Stimulated activated effector memory CD8-positive, alpha-beta T cell treated with anti-CD3 and anti-CD28 coated beads, Interleukin-12 subunit alpha, Interleukin-12 subunit beta, amount 100 ng/mL, for 72 hours (primary cell): ENCODE results near the gene PTPRC.
A peak's percentile ranks its signal among the peaks of the same experiment; 100 is the strongest.

ENCODE experiments used
- ATAC-seq: fragments of 150-1000 bp; cut with Tn5 transposase; 2 replicates; pipeline ENCODE4 v1.10.0; 2021
- DNase-seq, 2 donors: peaks; one replicate each; pipeline ENCODE4 v3.0.0; 2021 to 2022; ENCODE audit warnings: low spot score in 2 of 2
- H3K27ac Mint-ChIP-seq: one replicate; pipeline ENCODE4 v1.8.0; 2022; ENCODE audit warnings: mild to moderate bottlenecking, mixed read lengths
- H3K36me3 Mint-ChIP-seq: one replicate; pipeline ENCODE4 v1.8.0; 2022; ENCODE audit warnings: mild to moderate bottlenecking, mixed read lengths
- H3K4me1 Mint-ChIP-seq: one replicate; pipeline ENCODE4 v1.8.0; 2022; ENCODE audit warnings: mixed read lengths
- H3K4me3 Mint-ChIP-seq: one replicate; pipeline ENCODE4 v1.8.0; 2022; ENCODE audit warnings: mild to moderate bottlenecking, mixed read lengths
- H3K9me3 Mint-ChIP-seq: one replicate; pipeline ENCODE4 v1.8.0; 2022; ENCODE audit warnings: mixed read lengths

PTPRC gene

DNA sequence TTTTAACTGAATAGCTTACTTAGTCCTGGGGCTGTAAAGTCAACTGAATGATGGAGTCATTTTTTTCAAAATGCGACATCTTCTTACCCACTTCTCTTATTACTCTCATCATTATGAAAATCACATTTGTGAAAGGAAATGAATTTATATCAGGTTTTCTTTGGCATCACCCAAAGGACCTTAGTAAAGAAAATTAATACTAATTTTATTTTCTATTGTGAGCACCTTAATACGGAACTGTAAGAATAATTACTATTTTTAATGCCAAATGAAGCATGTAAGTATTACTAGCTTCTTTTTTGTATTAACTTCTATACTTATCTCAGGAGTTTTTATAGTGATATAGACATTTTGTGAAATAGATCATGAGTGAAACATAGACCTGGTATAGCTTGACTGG lies 30.9 kb downstream of the PTPRC start:
- peak overlapping the region; percentile 98 for H3K27ac Mint-ChIP-seq
- no peak for DNase-seq
- H3K9me3 Mint-ChIP-seq: no peaks in the 10 kb centered on the region
- ATAC-seq: no peak
- H3K36me3 Mint-ChIP-seq: peaks cover 93% of the 10 kb centered on the region
- peaks cover 74% of the 10 kb centered on the region for H3K4me1 Mint-ChIP-seq
- H3K4me3 Mint-ChIP-seq: peak overlapping the region; percentile 71

DNA sequence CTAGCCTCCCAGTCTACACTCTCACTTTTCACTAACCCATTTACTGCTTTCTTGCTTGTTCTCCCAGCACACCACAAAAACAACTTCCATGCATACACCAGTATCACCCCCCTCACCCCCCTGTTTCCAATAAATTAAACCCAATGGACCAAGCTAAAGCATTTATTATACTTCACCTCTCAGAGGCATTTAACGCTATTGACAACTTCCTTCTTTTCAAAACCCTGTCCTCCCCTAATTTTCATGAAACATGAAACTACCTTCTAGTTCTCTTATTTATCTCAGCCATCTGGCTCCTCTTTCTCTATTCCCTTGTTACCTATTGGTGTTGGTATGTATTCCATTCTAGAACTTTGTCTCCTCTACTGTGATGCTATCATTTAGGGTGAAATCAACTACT lies 32.3 kb downstream of the PTPRC start:
- peaks cover 93% of the 10 kb centered on the region for H3K36me3 Mint-ChIP-seq
- H3K27ac Mint-ChIP-seq: peak overlapping the region; percentile 49
- ATAC-seq: no peak
- peaks cover 78% of the 10 kb centered on the region for H3K4me1 Mint-ChIP-seq
- DNase-seq: no peak
- H3K4me3 Mint-ChIP-seq: peak overlapping the region; percentile 18
- no peaks in the 10 kb centered on the region for H3K9me3 Mint-ChIP-seq

DNA sequence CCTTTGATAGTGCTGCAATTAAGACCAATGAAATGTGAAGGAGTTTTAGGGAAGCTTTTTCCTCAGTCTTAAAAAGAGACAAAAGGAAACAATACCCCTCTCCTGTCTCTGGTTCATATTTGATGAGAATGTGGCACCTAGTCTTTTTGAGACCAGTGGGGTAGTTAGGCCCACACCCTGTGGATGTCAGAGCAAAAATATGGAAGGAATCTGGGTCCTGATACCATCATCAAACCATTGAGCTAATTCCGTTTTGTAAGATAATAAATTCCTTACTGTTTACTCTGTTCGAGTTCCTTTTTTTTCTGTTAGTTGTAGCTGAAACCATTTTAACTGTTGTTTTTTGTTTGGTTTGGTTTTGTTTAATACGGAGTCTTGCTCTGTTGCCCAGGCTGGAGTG lies 33.3 kb downstream of the PTPRC start:
- peaks cover 81% of the 10 kb centered on the region for H3K4me1 Mint-ChIP-seq
- H3K27ac Mint-ChIP-seq: peak overlapping the region; percentile 49
- H3K9me3 Mint-ChIP-seq: no peaks in the 10 kb centered on the region
- ATAC-seq: no peak
- peaks cover 95% of the 10 kb centered on the region for H3K36me3 Mint-ChIP-seq
- no peak for DNase-seq
- peak overlapping the region; percentile 45 for H3K4me3 Mint-ChIP-seq

DNA sequence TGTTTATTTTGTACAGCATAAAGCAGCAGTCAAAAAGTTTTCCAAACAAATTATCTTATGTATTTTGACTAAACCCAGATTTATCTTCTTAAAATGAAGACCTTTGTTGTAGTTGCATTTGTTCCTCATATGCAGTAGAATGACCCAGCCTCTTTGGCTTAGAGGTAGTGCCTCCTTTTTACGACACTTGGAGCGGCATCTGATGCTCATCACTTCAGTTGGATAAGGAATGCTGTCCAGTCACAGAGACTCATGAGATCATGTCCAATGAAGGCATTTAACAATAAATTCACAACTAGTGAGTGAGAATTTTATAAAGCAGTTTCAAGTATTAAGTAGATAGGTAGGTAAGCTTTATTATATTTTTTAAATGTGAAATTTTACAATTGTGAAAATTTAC lies 35.2 kb downstream of the PTPRC start:
- no peak for ATAC-seq
- H3K4me1 Mint-ChIP-seq: peaks cover 80% of the 10 kb centered on the region
- DNase-seq: no peak
- peak overlapping the region; percentile 49 for H3K27ac Mint-ChIP-seq
- H3K4me3 Mint-ChIP-seq: peak overlapping the region; percentile 45
- no peaks in the 10 kb centered on the region for H3K9me3 Mint-ChIP-seq
- H3K36me3 Mint-ChIP-seq: peaks cover 98% of the 10 kb centered on the region

DNA sequence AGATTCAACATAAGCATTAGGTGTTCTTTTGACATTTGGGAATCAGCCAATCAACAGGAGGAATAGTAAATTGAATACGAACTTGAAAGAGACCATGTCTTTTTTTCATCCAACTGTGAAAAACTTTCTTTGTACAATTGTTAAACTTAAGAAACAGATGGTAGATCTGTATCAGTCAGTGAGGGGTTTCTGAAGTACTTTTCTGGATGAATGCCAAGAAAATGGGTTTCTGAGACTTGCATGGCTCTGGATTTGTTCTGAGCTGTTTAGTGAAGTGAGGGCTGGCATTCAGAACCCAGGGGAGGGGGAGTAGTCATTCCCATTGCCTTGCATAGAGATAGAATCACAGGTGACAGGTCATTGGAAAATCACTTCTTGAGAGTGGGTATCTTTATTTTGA lies 37.4 kb downstream of the PTPRC start:
- H3K36me3 Mint-ChIP-seq: peaks cover 98% of the 10 kb centered on the region
- no peak for ATAC-seq

DNA sequence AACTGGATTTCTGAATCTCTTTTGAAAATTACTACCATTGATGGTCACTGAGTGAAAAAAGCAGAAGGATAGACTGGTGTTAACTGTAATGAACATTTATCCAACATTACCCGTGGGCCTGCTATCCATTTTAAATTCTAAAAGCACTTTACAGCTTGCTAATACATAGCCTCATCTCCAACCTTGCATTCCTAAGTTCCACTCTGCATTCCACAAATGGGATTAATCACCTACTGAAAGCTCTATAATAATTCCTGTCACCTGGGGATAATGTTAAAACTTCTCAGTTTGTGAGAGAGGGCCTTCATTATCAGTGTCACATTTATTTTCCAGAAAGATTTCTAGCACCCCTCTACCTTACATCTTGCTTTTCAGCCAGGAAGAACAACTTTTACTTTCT lies 38.2 kb downstream of the PTPRC start:
- H3K36me3 Mint-ChIP-seq: peaks cover 98% of the 10 kb centered on the region
- peaks cover 82% of the 10 kb centered on the region for H3K4me1 Mint-ChIP-seq
- no peak for DNase-seq
- H3K27ac Mint-ChIP-seq: peak overlapping the region; percentile 89
- no peaks in the 10 kb centered on the region for H3K9me3 Mint-ChIP-seq
- peak overlapping the region; percentile 68 for H3K4me3 Mint-ChIP-seq
- ATAC-seq: no peak

More for the DNA sequence above, 37.4 kb downstream of the PTPRC start:
- Mint-ChIP-seq H3K27ac (peak overlapping the region; percentile 89), H3K9me3 (no peaks in the 10 kb centered on the region), H3K4me1 (peaks cover 87% of the 10 kb centered on the region), H3K4me3 (peak overlapping the region; percentile 68)
- no peak for DNase-seq

DNA sequence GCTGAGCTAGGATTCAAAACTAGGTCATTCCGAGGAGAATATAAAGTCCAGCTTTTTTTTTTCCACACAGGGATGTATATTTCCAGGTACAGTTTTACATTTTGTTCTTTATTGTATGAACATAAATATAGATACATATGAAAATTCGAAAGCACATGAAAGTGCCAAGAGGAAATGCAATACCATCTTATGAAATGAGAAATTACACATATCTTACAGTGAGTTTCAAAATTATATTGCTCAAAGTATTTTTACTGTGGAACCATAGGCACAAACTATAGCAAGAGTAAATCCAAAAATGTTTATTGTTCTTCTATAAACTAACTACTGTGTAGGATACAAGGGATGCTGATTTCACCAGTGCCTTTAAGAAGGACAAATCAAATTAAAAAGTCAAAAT lies 39.0 kb downstream of the PTPRC start:
- no peaks in the 10 kb centered on the region for H3K9me3 Mint-ChIP-seq
- peak overlapping the region; percentile 68 for H3K4me3 Mint-ChIP-seq
- ATAC-seq (no peak), DNase-seq (no peak)
- peaks cover 82% of the 10 kb centered on the region for H3K4me1 Mint-ChIP-seq
- peak overlapping the region; percentile 89 for H3K27ac Mint-ChIP-seq
- H3K36me3 Mint-ChIP-seq: peaks cover 98% of the 10 kb centered on the region

DNA sequence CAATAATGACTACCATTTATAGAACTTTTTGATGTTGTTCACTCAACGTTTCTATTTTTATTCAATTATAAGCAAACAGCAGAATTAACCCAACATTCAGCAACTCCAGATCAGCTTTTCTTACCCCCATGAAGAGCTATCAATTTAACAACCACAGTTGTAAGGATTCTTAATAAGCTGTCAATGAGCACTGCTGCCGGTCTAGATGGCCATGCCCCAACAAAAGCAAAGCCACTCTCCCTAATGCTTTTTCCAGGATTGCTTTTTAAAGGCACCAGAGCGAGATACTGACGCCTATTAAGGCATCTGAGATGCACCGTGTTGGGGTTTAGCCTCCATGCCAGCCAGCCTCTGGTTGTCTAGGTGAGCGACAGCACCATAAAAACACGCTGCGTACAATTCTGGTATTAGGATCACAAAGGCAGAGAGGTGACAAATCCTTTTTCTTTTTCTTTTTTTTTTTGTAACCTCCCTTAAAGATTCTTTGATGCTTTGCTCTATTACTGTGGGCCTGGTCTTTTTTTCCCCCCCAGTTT lies 39.5 kb downstream of the PTPRC start:
- Mint-ChIP-seq H3K9me3 (no peaks in the 10 kb centered on the region), H3K4me1 (peaks cover 81% of the 10 kb centered on the region), H3K4me3 (peak overlapping the region; percentile 68), H3K27ac (peak overlapping the region; percentile 89), H3K36me3 (peaks cover 98% of the 10 kb centered on the region)
- ATAC-seq (no peak), DNase-seq (no peak)

DNA sequence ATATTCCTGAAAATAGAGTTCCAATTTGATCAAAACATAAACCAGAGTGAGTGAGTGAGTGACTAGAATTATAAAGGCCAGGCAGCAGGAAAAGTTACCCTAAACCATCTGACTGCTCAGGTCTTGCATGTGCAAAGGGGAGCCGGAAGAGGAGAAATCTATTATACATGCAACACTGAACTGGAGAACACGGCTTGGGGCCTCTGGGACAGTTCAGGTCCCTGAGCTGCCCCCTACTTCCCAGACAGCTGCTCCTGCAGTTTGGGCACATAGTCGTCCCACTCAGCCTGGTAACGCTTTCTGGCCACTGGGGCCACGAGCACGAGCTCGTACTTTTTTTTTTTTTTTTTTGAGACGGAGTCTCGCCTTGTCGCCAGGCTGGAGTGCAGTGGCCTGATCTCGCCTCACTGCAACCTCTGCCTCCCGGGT lies 40.1 kb downstream of the PTPRC start:
- H3K4me1 Mint-ChIP-seq: peaks cover 82% of the 10 kb centered on the region
- ATAC-seq (peak; percentile 4), DNase-seq (peak in 1 of 2 donors; percentile 75)
- H3K4me3 Mint-ChIP-seq: peak overlapping the region; percentile 68
- H3K27ac Mint-ChIP-seq: peak overlapping the region; percentile 89
- H3K9me3 Mint-ChIP-seq: no peaks in the 10 kb centered on the region
- peaks cover 96% of the 10 kb centered on the region for H3K36me3 Mint-ChIP-seq

DNA sequence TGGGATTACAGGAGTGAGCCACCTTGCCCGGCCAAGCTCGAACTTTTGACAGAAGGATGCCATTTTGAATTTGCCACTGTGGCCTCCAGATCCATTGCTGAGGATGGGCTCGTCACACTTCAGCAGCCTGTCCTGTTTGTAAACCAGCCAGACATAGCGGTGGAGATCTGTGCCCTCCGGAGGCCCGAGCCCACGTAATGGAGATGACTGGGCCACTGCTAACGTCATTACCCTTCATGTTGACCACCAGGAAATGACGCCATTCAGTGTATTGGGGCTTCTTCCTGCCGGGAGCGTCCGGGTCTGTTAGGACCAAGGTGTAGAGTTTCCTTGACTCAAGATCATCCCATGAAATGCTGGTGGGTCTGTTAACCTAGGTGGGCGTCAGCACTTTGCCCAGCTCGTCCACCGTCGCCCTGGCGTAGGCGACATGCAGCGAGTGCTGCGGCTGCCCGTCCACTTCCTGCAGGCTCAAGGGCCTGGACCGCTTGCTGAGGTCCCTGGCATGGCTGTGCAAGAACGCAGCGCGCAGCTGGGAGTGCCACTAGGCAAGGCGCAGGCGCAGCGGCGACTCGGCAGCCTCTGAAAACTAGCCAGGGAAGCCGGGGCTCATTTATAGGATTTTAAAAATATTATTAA lies 40.8 kb downstream of the PTPRC start:
- H3K36me3 Mint-ChIP-seq: peaks cover 95% of the 10 kb centered on the region
- H3K9me3 Mint-ChIP-seq: no peaks in the 10 kb centered on the region
- H3K4me3 Mint-ChIP-seq: peak overlapping the region; percentile 68
- peaks cover 84% of the 10 kb centered on the region for H3K4me1 Mint-ChIP-seq
- H3K27ac Mint-ChIP-seq: peak overlapping the region; percentile 89
- ATAC-seq: peak; percentile 76
- DNase-seq: peak; percentile 49 to 87

DNA sequence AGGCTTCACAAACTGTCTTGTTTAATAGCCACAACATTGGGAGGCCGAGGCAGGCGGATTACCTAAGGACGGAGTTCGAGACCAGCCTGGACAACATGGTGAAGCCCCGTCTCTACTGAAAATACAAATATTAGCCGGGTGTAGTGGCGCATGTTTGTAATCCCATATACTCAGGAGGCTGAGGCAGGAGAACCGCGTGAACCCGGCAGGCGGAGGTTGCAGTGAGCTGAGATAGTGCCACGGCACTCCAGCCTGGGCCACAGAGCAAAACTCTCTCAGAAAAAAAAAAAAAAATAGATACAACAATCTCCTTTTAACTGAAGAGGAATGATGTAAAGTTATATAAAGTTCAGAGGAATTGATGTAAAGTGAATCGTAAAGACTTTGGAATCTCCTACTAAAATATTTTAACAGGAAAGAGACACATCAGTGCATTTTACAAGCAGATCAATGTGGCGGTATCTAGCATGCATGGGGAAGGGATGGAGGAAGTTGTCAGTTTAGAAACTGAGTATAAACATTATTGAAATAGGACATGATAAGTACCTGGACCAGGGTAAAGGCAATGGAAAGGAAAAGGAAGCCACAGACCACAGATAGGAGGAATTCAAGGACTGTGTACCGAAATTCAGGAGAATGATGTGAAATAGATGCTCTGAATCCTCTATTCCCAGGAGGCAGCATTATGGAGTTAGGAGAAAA lies 41.5 kb downstream of the PTPRC start:
- Mint-ChIP-seq H3K4me3 (peak overlapping the region; percentile 68), H3K36me3 (peaks cover 92% of the 10 kb centered on the region), H3K9me3 (no peaks in the 10 kb centered on the region), H3K27ac (peak overlapping the region; percentile 89), H3K4me1 (peaks cover 81% of the 10 kb centered on the region)
- ATAC-seq (no peak), DNase-seq (no peak)

DNA sequence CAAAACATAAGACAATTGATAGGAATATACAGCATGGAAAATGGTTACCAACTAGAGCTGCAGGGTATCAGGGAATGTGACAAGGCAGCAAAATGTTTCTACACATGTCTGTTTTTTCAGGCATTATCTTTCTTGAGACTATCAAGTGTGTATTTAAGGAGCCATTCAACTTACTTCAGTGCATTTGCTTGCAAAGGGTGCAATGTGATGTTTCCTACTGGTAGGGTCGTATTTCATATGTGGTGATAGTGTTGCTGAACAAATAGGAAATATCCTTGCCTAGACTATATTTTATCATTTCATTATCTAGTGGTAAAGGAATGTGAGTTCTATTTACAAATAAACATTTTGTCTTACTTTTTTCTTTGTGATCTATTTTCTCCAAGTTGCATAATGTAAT lies 42.4 kb downstream of the PTPRC start:
- DNase-seq (no peak), ATAC-seq (no peak)
- Mint-ChIP-seq H3K9me3 (no peaks in the 10 kb centered on the region), H3K4me3 (peak overlapping the region; percentile 68), H3K27ac (peak overlapping the region; percentile 89), H3K36me3 (peaks cover 91% of the 10 kb centered on the region), H3K4me1 (peaks cover 72% of the 10 kb centered on the region)

DNA sequence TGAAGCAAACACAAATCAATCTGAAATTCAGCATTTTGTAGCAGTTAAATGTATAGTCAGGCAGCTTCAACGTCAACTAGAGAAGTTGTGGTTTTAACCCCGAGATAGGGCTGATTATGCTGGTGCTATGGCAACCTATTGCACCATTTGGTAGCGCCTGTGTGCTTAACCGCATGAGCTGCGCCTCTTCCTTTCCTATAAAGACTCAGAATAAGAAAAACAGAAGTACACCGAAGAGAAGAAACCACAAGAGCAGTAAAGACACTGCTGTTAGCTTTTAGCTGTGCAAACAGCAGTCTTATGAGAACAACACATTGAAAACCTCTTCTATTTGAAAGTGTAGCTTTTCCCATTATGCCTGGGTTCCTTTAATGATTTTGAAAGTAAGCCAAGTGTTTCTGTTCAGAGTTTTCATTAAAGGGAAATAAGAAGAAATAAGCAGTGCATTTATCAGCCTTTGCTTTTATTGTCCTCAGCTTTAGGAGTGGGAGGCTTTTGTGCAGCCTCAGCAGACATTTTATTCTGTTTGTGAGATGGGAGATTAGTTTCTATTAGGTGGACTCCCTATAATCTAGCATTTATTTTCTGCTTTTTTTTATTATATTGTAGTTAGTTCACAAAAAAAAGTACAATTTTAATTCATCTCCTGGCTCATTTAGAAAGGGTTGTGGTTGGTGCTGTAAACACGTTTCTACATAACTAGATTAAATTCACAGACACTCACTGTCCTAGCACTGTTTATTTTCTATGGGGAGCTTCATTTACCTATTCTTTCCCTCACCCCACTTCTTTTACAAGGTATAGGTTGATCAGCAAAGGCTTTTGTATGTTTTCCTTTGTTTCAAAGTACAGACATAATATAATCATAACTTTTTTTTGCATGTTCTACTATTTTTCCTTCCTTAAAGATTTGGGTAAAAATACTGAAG lies 43.3 kb downstream of the PTPRC start:
- DNase-seq (peak; percentile 50 to 81), ATAC-seq (peak; percentile 93)
- Mint-ChIP-seq H3K4me1 (peaks cover 71% of the 10 kb centered on the region), H3K9me3 (no peaks in the 10 kb centered on the region), H3K36me3 (peaks cover 89% of the 10 kb centered on the region), H3K4me3 (peak overlapping the region; percentile 68), H3K27ac (peak overlapping the region; percentile 89)

DNA sequence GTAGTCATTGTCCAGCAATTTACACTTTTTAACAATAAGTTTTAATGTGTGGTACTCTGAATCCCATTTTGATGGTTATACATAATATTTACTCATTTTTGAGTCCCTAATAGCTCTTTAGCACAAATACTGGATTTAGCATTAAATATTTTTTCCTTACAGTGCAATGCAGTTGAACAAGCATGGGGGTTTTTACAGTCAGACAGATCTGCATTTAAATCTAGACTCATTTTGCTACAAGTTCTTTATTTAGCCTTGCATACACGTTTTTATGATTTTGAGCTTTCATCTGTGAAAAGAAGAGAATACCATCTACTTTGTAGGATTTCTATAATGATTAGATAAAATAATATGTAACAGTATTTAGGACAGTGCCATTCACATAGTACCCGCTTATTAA lies 44.0 kb downstream of the PTPRC start:
- ATAC-seq (no peak), DNase-seq (no peak)
- H3K4me1 Mint-ChIP-seq: peaks cover 69% of the 10 kb centered on the region
- peak overlapping the region; percentile 68 for H3K4me3 Mint-ChIP-seq
- no peaks in the 10 kb centered on the region for H3K9me3 Mint-ChIP-seq
- H3K27ac Mint-ChIP-seq: peak overlapping the region; percentile 89
- H3K36me3 Mint-ChIP-seq: peaks cover 85% of the 10 kb centered on the region

DNA sequence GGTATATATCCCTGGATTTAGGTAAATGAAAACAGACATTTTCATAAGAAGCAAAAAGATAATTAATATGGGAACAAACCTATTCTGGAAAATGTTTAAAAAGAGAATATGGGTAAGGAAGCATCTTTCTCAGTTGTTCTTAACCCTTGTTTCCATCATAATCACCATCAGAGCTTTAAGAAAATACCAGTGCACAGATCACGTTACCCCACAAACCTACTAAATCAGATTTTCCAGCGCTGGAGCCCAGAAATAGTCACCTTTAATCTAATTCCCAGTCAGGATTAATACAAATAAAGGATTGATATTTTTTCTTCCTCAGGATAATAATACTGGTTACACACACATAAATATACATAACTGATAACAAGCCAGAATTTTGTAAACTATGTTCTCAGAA lies 44.6 kb downstream of the PTPRC start:
- ATAC-seq (no peak), DNase-seq (no peak)
- Mint-ChIP-seq H3K27ac (peak overlapping the region; percentile 89), H3K4me1 (peaks cover 69% of the 10 kb centered on the region), H3K9me3 (no peaks in the 10 kb centered on the region), H3K36me3 (peaks cover 85% of the 10 kb centered on the region), H3K4me3 (peak overlapping the region; percentile 68)
